GM19372 (cell line): ENCODE data around the gene PLSCR2.
"Not testable (repeated sequence)": the region's sequence is repeated elsewhere in the genome, so short reads cannot be mapped to it uniquely, and the experiment has no call there.

Experiments
- ATAC-seq: cut with Tn5 transposase; IDR thresholded peaks from one replicate; pipeline ENCODE4 v1.9.1; 2021; ENCODE audit warnings: mild to moderate bottlenecking, low read depth, moderate library complexity; ENCODE audit not compliant: unreplicated experiment

PLSCR2 gene

GRCh38 chr3:146469150-146470017 lies at the start of gene PLSCR2:
Gene PLSCR2, minus strand, starts transcription at chr3:146469561. Its CDS starts 9,657 bp downstream, at chr3:146459904.
- peak; percentile 97 for ATAC-seq

- ATAC-seq, result no peak
These were observed 48.5 kb upstream of the PLSCR2 start for GRCh38 chr3:146517684-146518435.

- ATAC-seq, result no peak
These were observed 44.2 kb upstream of the PLSCR2 start for GRCh38 chr3:146513386-146514051.

- no peak for ATAC-seq
These were observed 42.2 kb upstream of the PLSCR2 start for GRCh38 chr3:146511402-146512134.

GRCh38 chr3:146507331-146508120 lies 38.2 kb upstream of the PLSCR2 start:
- no peak for ATAC-seq

- ATAC-seq, result no peak
These were observed 36.2 kb upstream of the PLSCR2 start for GRCh38 chr3:146505516-146505915.

GRCh38 chr3:146504498-146505197 lies 35.3 kb upstream of the PLSCR2 start:
- no peak for ATAC-seq

- ATAC-seq, result peak; percentile 98
These were observed 34.3 kb upstream of the PLSCR2 start for GRCh38 chr3:146503461-146504202.

GRCh38 chr3:146502887-146503460 lies 33.6 kb upstream of the PLSCR2 start:
- ATAC-seq, result no peak

- ATAC-seq, result no peak
These were observed 32.4 kb upstream of the PLSCR2 start for GRCh38 chr3:146501752-146502151.

GRCh38 chr3:146499701-146500100 lies 30.3 kb upstream of the PLSCR2 start:
- no peak for ATAC-seq

- no peak for ATAC-seq
These were observed 28.8 kb upstream of the PLSCR2 start for GRCh38 chr3:146498002-146498736.

GRCh38 chr3:146497145-146497843 lies 27.9 kb upstream of the PLSCR2 start:
- ATAC-seq, result not testable (repeated sequence)

GRCh38 chr3:146496726-146497125 lies 27.4 kb upstream of the PLSCR2 start:
- ATAC-seq, result no peak

GRCh38 chr3:146496251-146496650 lies 26.9 kb upstream of the PLSCR2 start:
- no peak for ATAC-seq

- ATAC-seq, result no peak
These were observed 24.4 kb upstream of the PLSCR2 start for GRCh38 chr3:146493761-146494160.

- ATAC-seq, result no peak
These were observed 23.9 kb upstream of the PLSCR2 start for GRCh38 chr3:146493221-146493620.
